WTC11 (cell line): Measurements from ENCODE around the gene AKR7A2.

Source experiments
- CREB1 ChIP-seq: sonication (generic); formaldehyde crosslinking; IDR thresholded peaks from 2 replicates; pipeline ENCODE4 v1.8.0; 2023; ENCODE audit warnings: mild to moderate bottlenecking, missing genetic modification reagents
- MXD4 ChIP-seq: fragments of 250-450 bp; sonication (Bioruptor Pico); IDR thresholded peaks from 2 replicates; pipeline ENCODE4 v1.8.0; 2021; ENCODE audit warnings: mild to moderate bottlenecking, moderate library complexity, borderline replicate concordance
- TF ChIP-seq, protein P1 (sequence below): fragments of 250-450 bp; sonication (Bioruptor Pico); conservative IDR thresholded peaks from 2 replicates; pipeline ENCODE4 v1.9.0; 2021; ENCODE audit warnings: mild to moderate bottlenecking

GRCh38 chr1:19328486-19328885 is 16.5 kb upstream of the AKR7A2 start:
- no peak for TF ChIP-seq CREB1 (CRISPR knock-in tag)
- TF ChIP-seq MXD4 (CRISPR knock-in tag), result no peak
- TF ChIP-seq, protein P1, sequence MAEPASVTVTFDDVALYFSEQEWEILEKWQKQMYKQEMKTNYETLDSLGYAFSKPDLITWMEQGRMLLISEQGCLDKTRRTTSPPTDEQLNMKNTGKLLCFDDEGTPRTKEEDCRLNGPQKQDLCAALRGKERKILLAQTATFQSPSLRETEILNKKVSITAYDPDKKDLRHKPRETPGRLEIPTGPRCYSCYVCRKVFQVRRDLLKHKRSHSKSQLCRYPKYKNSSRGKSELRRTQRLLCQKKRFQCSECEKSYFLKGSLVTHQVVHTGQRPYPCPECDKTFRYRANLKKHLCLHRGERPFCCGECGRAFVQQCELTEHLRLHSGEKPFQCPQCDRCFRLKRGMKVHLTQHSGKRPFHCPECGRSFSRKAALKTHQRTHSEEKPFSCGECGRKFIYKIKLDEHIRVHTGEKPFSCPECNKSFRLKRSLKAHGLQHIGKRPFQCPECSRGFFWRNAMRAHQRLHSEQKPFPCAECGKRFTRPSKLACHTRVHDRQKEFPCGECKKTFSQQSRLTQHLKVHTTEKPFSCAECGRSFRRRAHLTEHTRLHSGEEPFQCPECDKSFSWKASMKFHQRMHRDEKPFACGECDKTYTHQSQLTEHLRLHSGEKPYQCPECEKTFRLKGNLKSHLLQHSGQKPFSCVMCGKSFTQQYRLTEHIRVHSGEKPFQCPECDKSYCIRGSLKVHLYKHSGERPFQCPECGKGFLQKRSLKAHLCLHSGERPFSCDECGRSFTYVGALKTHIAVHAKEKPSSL (CRISPR knock-in tag), result no peak
